Adipose tissue (tissue), 3 donors: ENCODE data around the gene ZNF692. TPM values are rescaled to one million over a fixed set of nuclear protein-coding genes. Genes with fewer than 3 reads are reported as not detected.
A peak's percentile ranks its signal among the peaks of the same experiment; 100 is the strongest.
"Not testable (repeated sequence)": the region's sequence is repeated elsewhere in the genome, so short reads cannot be mapped to it uniquely, and the experiment has no call there.

Experiments
- H3K27ac ChIP-seq: one replicate; pipeline ENCODE4 v1.5.1; 2013; ENCODE audit warnings: low read depth, low read length
- WGBS, 3 donors: extraction: QIAGEN DNeasy Blood & Tissue Kit; methylation state at CpG; one replicate each; pipeline ENCODE4 v1.1.7; 2013; 5-methylcytosine and 5-hydroxymethylcytosine counted together
- polyA plus RNA-seq, 3 donors: library from polyadenylated mRNA; stranded (reverse); fragments of 200-250 nt; gene quantifications; one replicate each; pipeline ENCODE4 v1.2.3, GENCODE V29; 2013
- donor health status: healthy with polysubstance abuse.
- donor health status: Bipolar disorder and iron deficiency.
- donor health status: healthy.

ZNF692 gene, protein sequence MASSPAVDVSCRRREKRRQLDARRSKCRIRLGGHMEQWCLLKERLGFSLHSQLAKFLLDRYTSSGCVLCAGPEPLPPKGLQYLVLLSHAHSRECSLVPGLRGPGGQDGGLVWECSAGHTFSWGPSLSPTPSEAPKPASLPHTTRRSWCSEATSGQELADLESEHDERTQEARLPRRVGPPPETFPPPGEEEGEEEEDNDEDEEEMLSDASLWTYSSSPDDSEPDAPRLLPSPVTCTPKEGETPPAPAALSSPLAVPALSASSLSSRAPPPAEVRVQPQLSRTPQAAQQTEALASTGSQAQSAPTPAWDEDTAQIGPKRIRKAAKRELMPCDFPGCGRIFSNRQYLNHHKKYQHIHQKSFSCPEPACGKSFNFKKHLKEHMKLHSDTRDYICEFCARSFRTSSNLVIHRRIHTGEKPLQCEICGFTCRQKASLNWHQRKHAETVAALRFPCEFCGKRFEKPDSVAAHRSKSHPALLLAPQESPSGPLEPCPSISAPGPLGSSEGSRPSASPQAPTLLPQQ
- polyA plus RNA-seq, result 10 to 100 TPM; 18.3 to 30.4 (median 25.3) TPM

DNA sequence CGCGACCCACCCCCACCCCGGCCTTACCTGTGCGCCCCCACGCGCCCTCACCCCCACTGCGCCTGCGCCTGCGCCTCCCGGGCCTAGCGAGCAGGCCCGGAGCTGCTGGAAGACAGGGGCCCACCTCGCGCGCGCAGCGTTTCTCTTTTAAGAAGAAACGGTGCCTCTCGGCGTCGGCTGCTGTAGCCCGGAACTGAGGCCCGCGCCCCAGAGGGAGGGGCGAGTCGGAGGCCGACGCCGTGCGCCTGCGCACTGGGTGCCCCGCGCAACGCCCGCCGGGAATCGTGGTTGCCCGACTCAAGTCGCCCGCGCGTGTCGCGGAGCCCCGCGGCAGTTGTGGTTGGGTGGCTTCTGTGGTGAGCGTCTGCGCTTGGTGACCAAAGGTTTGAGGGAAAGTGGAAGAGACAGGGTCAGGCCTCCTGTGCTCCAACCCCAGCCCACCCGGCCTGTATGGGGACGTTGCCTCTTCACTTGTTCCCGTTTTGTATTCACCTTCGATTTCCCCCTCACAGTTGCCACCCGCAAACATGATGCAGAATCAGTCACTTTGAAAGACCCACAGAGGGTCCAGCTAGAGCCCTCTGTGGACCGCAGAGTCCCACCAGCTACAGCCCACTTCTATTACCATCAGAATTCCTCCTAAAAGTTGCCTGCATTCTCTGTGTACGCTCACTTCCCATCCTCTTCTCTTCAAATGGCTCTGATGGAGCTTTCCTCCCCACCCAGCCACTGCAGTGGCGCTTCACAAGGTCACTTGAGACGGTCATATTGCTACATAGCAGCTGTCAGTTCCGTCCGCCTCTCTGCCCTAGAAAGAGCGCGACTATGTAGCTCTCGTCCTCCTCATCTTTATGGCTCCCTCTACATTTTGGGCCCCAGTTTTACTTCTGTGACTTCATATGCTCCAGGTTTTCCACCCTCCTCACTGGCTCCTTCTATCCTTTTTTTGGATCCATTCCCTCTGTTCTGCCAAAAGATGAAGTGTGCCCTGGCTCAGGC, at the start of gene ZNF692:
ZNF692 (minus strand) TSS at position 195 of the 999 bp plus-strand sequence. CDS start 776 bp downstream, outside the sequence.
- H3K27ac ChIP-seq, result peak within 1 kb of the TSS; percentile 57
- WGBS, 3 donors, result 3 to 8% (median 3%) methylated on average over 51 to 62 of the region's 62 CpGs

DNA sequence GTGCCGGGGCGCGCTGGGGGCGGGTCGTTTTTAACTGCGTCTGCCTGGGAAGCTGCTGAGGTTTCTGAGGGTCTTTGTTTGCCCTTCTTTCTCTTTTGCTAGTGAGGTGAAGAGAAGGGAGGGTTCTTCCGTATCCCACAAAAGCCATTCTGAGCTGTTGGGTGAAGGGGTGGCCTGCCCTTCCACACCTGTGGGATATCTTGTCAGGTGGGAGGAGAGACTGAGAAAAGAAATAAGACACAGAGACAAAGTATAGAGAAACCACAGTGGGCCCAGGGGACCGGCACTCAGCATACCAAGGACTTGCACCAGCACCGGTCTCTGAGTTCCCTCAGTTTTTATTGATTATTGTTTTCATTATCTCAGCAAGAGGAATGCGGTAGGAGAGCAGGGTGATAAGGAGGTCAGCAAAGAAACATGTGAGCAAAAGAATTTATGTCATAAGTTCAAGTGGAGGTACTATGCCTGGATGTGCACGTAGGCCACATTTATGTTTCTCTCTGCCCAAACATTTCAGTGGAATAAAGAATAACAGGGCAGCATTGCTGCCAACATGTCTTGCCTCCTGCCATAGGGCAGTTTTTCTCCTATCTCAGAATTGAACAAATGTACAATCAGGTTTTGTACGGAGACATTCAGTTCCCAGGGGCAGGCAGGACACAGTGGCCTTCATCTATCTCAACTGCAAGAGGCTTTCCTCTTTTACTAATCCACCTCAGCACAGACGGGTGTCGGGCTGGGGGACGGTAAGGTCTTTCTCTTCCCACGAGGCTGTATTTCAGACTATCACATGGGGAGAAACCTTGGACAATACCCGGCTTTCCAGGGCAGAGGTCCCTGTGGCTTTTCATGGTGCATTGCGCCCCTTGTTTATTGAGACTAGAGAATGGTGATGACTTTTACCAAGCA, 48.1 kb upstream of the ZNF692 start:
- H3K27ac ChIP-seq, result peak overlapping the region; percentile 56
- 14 to 28% (median 24%) methylated on average over 18 of the region's 18 CpGs for WGBS, 3 donors

DNA sequence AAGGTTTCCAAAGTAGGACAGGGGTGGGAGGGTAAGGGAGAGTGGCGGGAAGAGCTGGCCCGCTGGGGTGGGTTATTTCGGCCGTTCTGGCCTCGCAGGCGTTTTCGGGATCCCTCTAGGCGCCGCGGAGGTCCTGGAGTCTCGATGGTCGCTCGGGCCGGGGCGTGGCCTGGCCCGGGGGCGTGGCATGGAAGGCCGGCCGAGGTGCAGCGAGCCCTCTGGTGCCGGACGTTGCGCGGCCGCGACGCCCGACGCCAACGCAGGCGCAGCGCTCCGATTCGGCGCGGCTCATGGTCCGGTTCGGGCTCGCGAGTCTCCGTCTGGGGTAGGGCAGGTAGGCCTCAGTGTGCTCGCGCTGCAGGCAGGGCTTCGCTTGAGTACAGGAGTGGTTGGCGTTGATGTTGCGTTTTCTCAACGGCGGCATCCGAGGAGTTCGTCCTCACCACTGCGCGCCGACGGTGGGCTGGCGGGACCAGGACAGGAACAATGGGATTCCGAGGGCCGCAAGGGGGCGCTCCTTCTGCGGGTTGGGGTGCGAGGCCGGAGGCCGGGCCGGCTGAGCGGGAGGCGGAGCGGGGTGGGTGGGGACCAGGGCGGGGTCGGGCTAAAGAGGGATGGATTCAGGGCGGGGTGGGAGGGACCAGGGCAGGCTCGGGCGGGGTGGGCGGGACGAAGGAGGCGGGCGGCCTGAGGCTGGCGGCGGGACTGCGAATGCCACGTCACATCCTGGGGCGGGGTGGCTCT, 47.3 kb upstream of the ZNF692 start, which contains the start of gene PGBD2:
PGBD2 (plus strand) TSS at position 227 of the 744 bp plus-strand sequence. CDS start 7,628 bp downstream, outside the sequence.
- 1% methylated on average over 74 to 80 of the region's 80 CpGs for WGBS, 3 donors
- peak within 1 kb of the TSS; percentile 89 for H3K27ac ChIP-seq

DNA sequence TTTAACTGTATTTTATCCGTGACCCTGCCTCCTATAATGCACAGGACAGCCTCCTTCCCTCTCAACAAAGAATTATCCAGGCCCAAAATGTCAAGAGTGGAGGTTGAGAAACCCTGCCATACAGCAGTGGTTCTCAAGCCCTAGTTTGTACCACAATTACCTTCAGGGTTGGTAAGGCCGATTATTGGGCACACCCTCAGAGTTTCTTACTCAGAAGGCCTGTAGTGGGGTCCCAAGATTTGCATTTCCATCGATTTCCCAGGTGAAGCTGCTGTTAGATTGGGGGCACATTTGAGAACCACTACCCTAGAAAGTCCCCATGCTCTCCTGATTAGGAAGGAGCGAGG, 46.8 kb upstream of the ZNF692 start:
- peak overlapping the region; percentile 46 for H3K27ac ChIP-seq
- 23 to 31% (median 29%) methylated on average over 4 of the region's 4 CpGs for WGBS, 3 donors

DNA sequence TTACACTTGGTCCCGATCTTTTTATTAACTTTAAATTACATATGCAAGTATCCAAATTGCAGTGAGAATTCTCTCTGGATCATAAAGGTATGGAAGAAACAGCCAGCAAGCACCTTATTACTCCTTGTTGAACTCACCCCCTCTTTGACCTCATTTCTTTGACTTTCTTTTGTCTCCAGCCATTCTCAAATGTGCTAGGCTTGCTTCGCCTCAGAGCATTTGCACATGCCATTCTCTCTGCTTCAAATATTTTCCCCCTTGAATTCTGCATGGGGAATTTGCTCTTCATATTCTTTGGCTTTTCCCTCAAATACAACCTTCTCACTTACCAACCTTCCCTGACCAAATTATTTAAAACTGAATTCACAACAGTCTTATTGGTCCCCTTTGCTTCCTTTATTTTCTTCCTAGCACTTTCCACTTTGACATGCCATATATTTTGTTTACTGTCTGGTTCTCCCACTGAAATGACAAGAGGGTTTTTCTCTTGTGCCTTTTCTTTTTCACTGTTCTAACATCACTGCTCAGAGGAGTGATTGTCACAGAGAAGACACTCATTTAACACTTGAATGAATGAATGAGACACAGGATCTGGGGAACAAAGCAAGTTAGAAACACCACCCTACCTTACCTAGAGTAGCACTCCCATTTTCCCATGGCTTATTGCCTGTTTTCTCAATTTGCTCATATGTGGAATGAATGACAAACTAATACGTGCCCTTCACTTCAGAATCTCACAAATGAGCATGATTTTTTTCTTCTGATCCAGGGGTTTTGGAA, 45.7 kb upstream of the ZNF692 start:
- 93 to 95% (median 95%) methylated on average over 3 of the region's 3 CpGs for WGBS, 3 donors

DNA sequence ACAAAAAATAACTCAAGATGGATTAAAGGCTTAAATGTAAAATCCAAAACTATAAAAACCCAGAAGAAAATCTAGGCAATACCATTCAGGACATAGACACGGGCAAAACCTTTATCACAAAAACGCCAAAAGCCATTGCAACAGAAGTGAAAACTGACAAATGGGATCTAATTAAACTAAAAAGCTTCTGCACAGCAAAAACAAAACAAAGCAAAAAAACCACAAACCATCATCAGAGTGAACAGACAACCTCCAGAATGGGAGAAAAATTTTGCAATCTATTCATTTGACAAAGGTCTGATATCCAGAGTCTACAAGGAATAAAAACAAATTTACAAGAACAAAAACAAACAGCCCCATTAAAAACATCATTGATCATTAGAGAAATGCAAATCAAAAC, 42.7 kb upstream of the ZNF692 start:
- H3K27ac ChIP-seq, result no peak overlapping the region
- WGBS, 3 donors, result 64 to 84% (median 76%) methylated on average over 2 of the region's 2 CpGs

More for the DNA sequence above, 45.7 kb upstream of the ZNF692 start:
- H3K27ac ChIP-seq, result no peak overlapping the region

DNA sequence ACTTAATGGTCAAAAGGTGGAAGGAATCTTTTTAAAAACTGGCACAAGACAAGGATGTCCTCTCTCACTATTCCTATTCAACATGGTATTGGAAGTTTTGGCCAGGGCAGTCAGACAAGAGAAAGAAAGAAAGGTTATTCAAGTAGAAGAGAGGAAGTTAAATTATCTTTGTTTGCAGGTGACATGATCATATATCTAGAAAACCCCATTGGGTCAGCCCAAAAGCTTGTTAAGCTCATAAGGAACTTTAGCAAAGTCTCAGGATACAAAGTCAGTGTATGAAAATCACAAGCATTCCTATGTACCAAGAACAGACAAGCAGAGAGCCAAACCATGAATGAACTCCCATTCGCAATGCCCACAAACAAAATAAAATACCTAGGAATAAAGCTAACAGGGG, 41.8 kb upstream of the ZNF692 start:
- H3K27ac ChIP-seq, result no peak overlapping the region
- 97 to 100% (median 97%) methylated on average over 1 of the region's 1 CpG for WGBS, 3 donors

DNA sequence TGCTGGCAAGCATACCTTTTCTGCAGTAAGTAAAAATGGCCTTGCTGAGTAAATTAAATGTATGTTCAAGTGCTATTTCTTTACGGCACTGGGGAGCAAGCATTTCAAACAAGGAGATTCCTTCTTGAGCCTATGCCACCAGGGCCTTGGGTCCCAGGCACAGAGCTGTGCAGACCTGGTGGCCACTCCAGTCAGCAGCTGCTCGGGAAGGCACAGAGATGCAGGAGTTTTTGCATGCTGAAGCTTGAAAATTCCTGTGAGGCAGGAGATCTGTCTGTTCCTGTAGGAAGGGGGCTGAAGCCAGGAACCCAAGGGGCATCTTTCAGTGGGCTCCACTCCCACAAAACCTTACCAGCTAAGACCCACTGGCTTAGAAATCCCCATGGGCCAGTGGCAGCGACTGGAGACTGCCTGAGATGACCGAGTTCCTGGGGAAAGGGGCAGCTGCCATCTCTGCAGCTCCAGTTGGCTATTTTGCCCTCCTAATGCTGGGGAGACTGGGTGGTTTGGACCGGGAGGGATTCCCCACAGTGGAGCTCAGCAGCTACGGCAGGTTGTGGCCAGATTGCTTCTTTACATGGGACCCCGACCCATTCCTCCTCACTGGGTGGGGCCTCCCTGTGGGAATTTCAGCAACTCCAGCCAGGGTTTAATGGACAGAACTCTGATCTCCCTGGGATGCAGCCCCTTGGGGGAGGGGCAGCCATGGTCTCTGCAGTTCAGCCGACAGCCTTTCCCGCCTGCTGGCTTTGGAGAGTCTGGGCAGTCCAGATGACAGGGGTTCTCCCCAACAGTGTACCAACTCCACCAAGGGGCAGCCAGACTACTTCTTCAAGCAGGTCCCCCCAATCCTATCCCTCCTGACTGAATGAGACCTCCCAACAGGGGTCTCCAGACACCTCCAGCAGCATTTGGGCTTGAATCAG, 38.8 kb upstream of the ZNF692 start:
- WGBS, 3 donors, result 41 to 80% (median 76%) methylated on average over 9 of the region's 9 CpGs
- H3K27ac ChIP-seq, result no peak overlapping the region

DNA sequence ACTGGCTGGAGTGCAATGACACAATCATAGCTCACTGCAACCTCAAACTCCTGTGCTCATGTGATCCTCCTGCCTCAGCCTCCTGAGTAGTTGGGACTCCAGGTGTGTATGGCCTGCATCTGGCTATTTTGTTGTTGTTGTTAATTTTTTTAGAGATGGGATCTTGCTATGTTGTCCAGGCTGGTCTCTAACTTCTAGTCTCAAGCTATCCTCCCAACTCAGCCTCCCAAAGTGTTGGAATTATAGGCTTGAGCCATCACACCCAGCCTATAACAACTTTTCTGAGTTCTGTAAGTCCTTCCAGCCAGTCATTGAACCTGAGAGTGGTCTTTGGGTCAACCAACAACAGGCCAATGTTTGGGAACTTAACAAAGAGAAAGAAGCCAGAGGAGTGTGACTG, 36.0 kb upstream of the ZNF692 start:
- H3K27ac ChIP-seq, result no peak overlapping the region

DNA sequence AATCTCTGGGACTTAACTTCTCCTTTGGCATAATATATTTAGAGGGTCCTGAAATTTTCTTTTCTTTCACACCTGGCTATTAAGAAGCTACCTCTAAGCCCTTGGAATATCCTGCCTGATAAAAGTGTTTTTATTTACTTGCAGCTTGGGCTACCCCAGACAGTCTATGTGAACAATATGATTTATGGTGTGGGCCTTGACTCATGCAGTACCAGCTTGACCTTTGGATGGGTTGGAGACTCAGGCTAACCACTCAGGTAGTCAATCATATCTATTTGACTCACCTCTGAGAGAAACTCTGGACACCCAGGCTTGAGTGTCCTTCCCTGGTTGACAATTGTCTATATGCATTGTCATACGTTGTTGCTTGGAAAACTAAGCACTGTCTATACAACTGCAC, 33.7 kb upstream of the ZNF692 start:
- H3K27ac ChIP-seq, result no peak overlapping the region
- WGBS, 3 donors, result 76 to 87% (median 79%) methylated on average over 1 of the region's 1 CpG

DNA sequence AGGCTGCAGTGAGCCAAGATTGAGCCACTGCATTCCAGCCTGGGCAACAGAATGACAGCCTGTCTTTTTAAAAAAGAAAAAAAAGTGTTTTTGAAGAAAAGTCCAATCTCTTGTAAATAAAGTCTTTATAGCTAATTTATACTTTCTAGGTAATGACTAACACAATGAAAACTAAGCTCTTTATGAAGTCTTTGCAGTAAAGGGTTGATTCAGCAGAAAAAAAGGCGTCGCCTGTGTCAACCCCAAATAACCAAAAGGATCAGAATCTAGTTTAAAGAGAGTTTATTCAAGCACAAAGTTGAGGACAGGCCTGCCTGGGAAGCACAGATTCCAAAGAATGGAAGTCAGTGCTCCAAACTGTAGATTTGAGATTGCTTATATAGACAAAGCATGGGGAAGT, 32.9 kb upstream of the ZNF692 start:
- 87 to 93% (median 93%) methylated on average over 2 of the region's 2 CpGs for WGBS, 3 donors

DNA sequence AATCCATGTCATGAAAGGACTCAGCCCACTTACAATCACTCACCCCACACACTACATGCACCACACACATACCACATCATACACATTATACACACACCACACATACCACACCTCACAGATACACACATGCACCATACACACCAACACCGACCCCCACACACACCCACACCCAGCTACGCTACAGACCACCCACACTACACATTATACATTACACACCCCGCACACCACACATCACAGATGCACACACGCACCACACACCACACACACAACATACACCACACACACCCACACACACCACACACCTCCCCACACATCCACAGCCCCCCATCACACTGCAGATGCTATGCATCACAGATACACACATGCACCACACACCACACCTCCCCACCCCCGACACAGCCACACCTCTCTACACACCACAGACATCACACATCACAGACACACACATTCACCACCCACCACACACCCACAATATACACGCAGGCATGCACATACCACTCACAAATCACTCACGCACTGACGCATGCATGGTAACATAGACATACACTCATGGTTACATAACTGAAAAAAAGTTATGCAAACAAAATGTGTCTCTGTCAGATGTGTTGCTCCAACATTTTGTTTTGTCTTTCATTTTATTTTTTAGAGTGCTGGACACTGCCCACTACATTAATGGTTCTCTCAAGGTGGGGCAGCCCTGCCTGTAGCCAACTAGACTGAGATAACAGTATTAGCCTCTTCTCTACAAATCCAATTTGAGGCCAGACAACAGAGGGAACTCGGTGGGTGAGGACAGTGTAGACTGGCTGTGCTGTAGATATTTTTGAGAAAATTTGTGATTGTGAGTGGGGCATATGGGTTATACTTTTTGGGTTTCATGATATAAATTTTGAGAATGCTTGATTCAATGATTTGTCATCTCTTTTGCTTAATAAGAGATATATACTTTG, 31.9 kb upstream of the ZNF692 start:
- 87 to 91% (median 90%) methylated on average over 9 of the region's 9 CpGs for WGBS, 3 donors

More for the DNA sequence above, 32.9 kb upstream of the ZNF692 start:
- H3K27ac ChIP-seq, result no peak overlapping the region

DNA sequence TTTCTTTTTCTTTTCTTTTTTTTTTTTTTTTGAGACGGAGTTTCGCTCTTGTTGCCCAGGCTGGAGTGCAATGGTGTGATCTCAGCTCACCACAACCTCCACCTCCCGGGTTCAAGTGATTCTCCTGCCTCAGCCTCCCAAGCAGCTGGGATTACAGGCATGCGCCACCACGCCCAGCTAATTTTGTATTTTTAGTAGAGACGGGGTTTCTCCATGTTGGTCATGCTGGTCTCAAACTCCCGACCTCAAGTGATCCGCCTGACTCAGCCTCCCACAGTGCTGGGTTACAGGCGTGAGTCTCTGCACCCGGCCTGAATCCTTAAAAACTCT, 31.0 kb upstream of the ZNF692 start:
- H3K27ac ChIP-seq, result not testable (repeated sequence)
- 77 to 88% (median 86%) methylated on average over 6 to 10 of the region's 10 CpGs for WGBS, 3 donors

More for the DNA sequence above, 31.9 kb upstream of the ZNF692 start:
- H3K27ac ChIP-seq, result no peak overlapping the region

DNA sequence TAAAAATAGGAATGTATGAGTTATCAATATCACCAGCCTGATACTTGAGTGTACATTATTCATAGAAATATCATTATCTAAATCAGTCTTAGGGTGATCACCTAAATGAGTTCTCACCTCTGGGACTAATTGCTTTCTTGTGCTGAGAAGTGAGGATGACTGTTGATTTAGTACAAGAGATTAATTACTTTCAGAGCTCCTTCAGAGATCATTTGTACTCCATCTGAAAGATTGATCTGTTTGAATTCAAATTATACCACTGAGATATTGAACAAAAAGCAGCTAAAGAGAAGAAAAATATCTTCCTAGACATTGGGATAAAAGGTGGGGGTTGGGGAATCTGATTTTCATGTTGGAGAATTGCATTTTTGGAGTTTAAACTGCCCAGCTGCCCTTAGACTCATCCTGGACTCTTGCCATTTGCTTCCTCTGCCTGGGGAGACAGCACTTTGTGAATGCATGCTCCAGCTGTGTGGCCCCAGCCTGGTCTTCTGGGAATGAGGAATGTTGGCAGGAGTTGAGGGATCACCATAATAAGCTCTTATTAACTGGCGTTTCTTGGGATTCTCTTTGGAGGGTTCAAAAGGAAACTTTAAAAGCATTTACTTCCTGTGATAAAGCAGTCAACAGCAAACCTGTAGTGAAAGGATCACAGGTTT, 27.5 kb upstream of the ZNF692 start:
- no peak overlapping the region for H3K27ac ChIP-seq
- WGBS, 3 donors, result 16 to 18% (median 17%) methylated on average over 1 of the region's 1 CpG
